NCI-H345 treated with DMSO at 0.1 percent for 48 hours (cell line): ENCODE results near the gene SLC7A5.
"Not testable (repeated sequence)": the region's sequence is repeated elsewhere in the genome, so short reads cannot be mapped to it uniquely, and the experiment has no call there.

Source experiments
- DNase-seq: peaks from one replicate; lab custom pipeline; 2025; ENCODE audit not compliant: unreplicated experiment; lab: John Stamatoyannopoulos, UW

SLC7A5 gene

GRCh38 chr16:87835882-87836331 lies 33.4 kb downstream of the SLC7A5 start:
- no peak for DNase-seq

DNA sequence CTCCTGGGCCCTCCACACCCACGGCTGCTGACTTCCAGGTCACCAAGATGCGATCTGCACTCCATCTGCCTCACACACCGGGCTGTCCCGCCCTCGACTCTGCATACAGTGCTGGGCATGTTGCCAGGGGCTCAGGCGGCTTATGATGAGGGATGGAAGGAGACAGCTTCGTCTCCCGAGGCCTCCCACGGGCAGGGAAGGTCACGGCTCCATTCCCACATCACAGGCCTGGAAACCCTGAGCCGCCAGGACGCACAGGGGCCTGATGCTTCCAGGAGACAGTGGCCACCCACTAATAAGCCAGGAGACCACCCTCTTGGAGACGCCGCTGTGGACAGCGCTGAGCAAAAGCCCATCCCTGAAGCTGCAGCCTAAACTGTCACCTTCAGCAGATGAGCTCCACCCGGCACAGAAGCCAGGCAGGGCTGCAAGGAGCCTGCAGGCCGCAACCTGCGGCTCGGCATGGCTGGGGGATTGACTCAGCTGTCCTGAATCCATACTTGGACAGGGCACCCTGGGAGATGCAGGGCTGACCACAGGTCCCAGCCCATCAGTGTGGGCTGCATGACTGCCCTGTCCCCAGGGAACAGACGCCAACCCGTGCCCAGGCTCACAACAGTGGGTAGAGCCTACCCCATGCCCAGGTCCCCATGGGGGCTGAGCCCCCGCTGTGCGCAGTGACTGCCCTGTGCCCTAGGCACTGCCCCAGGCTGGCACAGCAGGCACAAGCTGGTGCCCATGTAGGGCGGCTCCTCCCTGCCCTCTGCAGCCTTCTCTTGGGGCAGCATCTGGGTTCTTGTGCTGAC lies 34.4 kb downstream of the SLC7A5 start:
- DNase-seq = no peak

- no peak for DNase-seq
Observed at GRCh38 chr16:87834005-87834667, 35.2 kb downstream of the SLC7A5 start.

DNA sequence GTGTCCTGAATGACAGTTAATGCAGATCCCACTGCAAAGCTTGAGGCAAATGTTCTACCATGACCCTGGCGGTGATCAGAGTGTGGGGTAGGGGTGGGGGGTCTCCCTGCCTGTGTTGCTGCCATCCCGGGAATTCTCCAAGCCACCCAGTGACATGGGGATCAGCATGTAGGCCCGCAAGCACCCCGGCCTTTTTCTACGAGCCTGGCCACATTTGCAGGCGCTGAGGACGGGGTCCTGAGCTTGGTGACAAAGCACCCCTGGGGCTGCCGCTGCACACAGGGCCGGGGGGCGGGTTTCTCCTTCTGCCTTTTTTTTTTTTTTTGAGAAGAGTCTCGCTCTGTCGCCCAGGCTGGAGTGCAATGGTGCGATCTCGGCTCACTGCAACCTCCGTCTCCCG lies 35.8 kb downstream of the SLC7A5 start:
- DNase-seq = no peak

DNA sequence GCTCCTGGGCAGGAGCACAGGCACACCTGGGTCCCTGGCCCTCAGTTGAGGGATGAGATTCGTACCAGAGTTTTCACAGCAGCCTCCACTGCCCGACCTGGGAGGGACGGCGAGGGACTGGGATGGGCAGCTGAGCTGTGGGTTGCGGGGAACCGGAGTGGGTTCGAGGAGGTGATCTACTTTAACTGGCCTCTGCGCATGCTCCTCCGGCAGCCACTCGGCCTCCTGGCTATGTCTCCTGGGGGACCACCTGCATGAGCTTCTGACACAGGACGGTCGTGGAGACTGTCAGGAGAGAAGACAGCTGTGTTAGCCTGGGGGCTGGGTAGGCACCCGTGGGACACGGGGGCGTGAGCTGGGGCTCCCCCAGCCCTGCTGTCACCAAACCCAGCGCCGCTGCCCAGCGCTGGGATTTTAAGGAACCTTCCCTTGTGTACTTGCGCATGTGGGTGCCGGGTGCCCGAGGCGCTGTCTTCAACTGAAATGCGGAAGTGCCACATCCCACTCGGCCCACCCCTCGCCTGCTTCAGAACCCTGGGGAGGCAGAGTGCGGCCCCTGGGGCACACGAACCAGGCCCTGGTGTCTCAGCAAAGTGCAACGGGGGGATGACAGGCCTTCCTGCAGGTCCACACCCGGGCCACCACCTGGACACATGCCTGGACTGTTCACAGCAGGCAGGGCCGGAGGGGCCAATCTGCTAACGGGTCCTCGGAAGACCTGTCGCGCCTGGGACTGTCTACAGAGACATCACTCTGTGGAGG lies 36.4 kb downstream of the SLC7A5 start:
- DNase-seq = no peak

- DNase-seq = no peak
Observed at GRCh38 chr16:87832137-87832527, 37.2 kb downstream of the SLC7A5 start.

- no peak for DNase-seq
Observed at GRCh38 chr16:87831421-87832136, 37.7 kb downstream of the SLC7A5 start.

DNA sequence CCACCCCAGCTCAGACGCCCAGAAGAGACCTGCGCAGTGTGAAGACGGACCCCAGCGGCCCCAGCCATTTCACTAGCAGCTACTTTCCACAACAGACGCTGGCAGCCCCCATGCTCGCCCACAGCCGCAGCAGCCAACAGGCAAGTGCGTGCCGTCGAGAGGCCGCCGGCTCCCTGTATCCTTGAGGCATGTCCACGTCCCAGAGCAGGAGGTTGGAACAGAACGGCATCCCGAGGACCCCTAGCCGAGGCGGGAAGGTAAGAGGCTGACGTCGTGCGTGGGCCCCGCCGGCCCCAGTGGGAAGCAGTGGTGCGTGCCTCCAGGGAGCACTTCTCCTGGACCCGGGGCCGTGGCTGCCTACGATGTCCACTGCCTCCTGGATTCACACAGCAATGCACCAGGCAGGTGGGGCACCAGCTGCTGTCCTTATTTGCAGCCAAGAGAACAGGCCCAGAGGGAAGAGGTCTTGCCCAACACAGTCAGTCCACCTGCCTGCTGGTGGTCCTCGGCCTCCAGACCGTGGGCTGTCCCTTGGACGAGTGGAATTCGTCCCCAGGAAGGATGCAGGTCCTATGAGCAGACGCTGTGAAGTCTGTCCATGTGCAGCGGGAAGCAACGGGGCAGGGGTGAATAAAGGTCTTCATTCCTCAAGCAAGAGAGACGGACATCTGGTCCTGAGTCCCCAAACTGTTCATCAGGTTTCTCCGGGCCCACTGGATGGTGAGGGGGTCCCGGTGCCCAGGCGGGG lies 38.5 kb downstream of the SLC7A5 start:
- no peak for DNase-seq

GRCh38 chr16:87829988-87830672 lies 39.2 kb downstream of the SLC7A5 start:
- no peak for DNase-seq

- no peak for DNase-seq
Observed at GRCh38 chr16:87829622-87829980, 39.7 kb downstream of the SLC7A5 start.

DNA sequence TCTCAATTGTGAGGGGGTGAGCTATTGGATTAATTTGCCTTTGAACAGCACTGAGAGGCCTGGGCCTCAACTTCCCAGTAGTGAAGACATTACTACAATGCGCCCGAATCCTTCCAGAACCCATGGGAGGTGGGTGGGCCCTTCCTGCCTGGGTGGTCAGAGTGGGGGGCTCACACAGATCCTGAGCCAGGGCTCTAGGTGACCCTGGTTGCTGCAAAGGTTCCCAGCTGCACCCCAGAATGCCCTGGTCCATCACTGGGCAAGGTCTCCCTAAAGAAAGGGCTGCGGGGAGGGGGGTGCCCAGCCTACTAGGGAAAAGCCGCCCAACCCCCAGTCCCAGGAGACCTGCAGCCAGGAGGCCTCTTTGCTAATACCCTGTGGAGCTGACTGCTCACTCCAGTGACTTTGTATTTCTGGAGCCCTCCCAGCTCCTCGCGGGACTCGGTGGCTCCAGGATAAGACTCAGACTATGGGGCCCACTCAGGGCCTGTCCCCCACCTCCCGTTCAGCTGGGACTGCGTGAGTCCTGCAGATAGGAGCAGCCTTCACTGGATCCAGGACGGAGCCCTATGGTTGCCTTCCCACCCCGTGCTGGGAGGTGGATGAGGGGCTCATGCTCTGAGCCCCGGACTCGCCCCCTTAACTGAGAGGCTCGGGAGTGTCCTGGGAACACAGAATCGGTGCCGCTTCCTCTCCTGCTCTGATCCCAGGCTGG lies 40.2 kb downstream of the SLC7A5 start:
- DNase-seq = no peak

GRCh38 chr16:87828071-87828906 lies 41.0 kb downstream of the SLC7A5 start:
- DNase-seq = peak; percentile 28

DNA sequence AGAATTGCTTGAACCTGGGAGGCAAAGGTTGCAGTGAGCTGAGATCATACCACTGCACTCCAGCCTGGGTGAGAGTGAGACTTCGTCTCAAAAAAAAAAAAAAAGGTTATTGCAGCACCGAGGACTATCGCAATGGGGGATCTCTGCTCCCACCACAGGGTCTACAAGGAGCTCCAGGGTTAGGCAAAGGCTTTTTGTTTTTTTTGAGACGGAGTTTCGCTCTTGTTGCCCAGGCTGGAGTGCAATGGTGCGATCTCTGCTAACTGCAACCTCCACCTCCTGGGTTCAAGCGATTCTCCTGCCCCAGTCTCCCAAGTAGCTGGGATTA lies 41.8 kb downstream of the SLC7A5 start:
- DNase-seq = not testable (repeated sequence)

DNA sequence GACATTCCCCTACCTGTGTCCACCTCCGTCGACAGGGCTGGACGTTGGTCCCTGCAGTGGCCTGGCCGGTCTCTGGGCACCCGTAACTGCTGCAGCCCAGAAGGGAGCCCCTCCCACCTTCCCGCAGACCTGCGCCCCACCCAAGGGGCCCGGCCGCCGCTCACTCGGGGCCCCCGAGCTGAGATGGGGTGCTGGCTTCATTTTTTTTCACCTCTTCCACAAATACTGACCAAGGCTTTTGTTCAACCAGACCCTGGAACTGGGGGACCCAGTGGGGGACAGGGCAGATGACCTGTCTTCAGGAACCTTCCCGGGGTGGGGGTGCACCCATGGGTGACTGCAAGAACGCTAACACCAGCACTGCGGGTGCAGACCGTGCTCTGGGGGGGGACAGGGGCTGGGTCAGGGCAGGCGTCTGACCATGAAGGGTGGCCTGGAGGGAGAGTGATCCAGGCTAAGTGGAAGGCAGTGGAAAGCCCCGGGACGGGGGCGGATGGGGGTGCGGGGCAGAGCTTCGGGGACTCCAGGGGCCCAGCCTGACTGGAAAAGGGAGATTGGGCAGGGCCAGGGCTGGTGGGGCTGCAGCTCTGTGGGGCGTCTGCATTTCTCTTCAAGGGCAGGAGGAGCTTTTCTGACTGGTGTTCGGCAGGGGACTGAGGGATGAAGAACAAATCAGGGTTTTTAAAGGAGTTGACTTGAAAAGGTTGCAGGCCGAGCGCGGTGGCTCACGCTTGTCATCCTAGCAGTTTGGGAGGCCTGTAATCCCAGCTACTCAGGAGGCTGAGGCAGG lies 42.3 kb downstream of the SLC7A5 start:
- no peak for DNase-seq

DNA sequence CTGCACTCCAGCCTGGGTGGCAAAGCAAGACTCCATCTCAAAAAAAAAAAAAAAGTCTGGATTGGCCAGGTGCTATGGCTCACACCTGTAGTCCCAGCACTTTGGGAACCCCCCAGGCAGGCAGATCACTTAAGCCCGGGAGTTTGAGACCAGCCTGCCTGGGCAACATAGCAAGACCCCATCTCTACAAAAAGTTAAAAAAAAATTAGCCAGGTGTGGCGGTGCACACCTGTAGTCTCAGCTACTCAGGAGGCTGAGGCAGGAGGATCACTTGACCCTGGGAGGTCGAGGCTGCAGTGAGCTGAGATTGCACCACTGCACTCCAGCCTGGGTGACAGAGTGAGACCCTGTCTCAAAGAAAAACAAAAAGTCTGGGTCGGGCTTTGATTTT lies 42.9 kb downstream of the SLC7A5 start:
- DNase-seq = not testable (repeated sequence)

- DNase-seq = not testable (repeated sequence)
Observed at GRCh38 chr16:87825842-87826120, 43.5 kb downstream of the SLC7A5 start.

- no peak for DNase-seq
Observed at GRCh38 chr16:87824991-87825841, 44.1 kb downstream of the SLC7A5 start.
